Breast epithelium (tissue), 4 donors: ENCODE data around the gene KRTAP4-16. TPM values are rescaled to one million over a fixed set of nuclear protein-coding genes. Genes with fewer than 3 reads are reported as not detected.
"Not testable (repeated sequence)": the region's sequence is repeated elsewhere in the genome, so short reads cannot be mapped to it uniquely, and the experiment has no call there.

ENCODE experiments used
- DNase-seq, 2 donors: peaks; one replicate each; pipeline ENCODE4 v3.0.0-alpha.2; 2019; ENCODE audit warnings: low spot score in 2 of 2
- H3K27ac ChIP-seq, 2 donors: fragments of 200-600 bp; sonication (generic) in 1 of 2; one replicate each; pipeline ENCODE4 v1.5.1; 2016 to 2019; ENCODE audit warnings: mild to moderate bottlenecking in 1 of 2
- H3K27me3 ChIP-seq, 2 donors: fragments of 200-600 bp; sonication (generic) in 1 of 2; one replicate each; pipeline versions ENCODE4 v1.5.1 to v1.6.0; 2017 to 2019; ENCODE audit warnings: control low read depth in 1 of 2, mild to moderate bottlenecking in 1 of 2
- H3K36me3 ChIP-seq: fragments of 200-600 bp; one replicate; pipeline ENCODE4 v1.5.1; 2019
- H3K4me1 ChIP-seq, 2 donors: fragments of 200-600 bp; sonication (generic); one replicate each; pipeline ENCODE4 v1.5.1; 2016 to 2019; ENCODE audit warnings: control low read depth in 1 of 2
- H3K4me3 ChIP-seq, 3 donors: fragments of 200-600 bp; sonication (generic); 1 replicate in 2 of 3; 2 replicates in 1 of 3; pipeline ENCODE4 v1.5.1; 2016 to 2019; ENCODE audit warnings: mild to moderate bottlenecking in 3 of 3, moderate library complexity in 2 of 3
- H3K9me3 ChIP-seq, 2 donors: fragments of 200-600 bp; sonication (generic) in 1 of 2; one replicate each; pipeline ENCODE4 v1.5.1; 2016 to 2019; ENCODE audit warnings: control low read depth in 1 of 2
- CTCF ChIP-seq, 3 donors: fragments of 450-650 bp; IDR thresholded peaks; one replicate each; pipeline ENCODE4 v1.5.1; 2016 to 2017; ENCODE audit warnings: antibody characterized with exemption in 3 of 3, mild to moderate bottlenecking in 3 of 3, moderate library complexity in 3 of 3
- POLR2A ChIP-seq: fragments of 450-650 bp; IDR thresholded peaks from one replicate; pipeline ENCODE4 v1.6.1; 2016; ENCODE audit warnings: antibody characterized with exemption, mild to moderate bottlenecking, moderate library complexity
- POLR2AphosphoS5 ChIP-seq, 3 donors: sonication (generic); formaldehyde crosslinking; IDR thresholded peaks; one replicate each; pipeline ENCODE4 v1.6.1; 2017; ENCODE audit warnings: antibody characterized with exemption in 3 of 3
- intact Hi-C: fragments of 100-400 bp; cut with DNase I; formaldehyde crosslinking; loops from one replicate; pipeline ENCODE4 v1.15.1; 2023; ENCODE audit warnings: low total_unique reads
- total RNA-seq, 3 donors: library from RNA; depleted of rRNA; stranded (reverse); fragments of >200 nt; gene quantifications; one replicate each; pipeline ENCODE4 v1.1.0, GENCODE V29; 2016

The KRTAP4-16 gene
- total RNA-seq, 3 donors from 2014 or later: not detected

GRCh38 chr17:41057547-41057946 lies 44.5 kb downstream of the KRTAP4-16 start:
- Histone ChIP-seq H3K36me3 (no peaks in the 10 kb centered on the region), H3K9me3 (no peaks in the 10 kb centered on the region), H3K4me1 (no peaks in the 10 kb centered on the region), H3K27me3 (no peaks in the 10 kb centered on the region), H3K27ac (no peak overlapping the region), H3K4me3 (no peak overlapping the region)
- intact Hi-C loops: no loop called here
- no peak for DNase-seq
- TF ChIP-seq POLR2A (no peak), POLR2AphosphoS5 (IDR thresholded peaks at IDR 0.05) (no peak), CTCF (IDR thresholded peaks at IDR 0.05) (no peak)

- H3K4me3 ChIP-seq: not testable (repeated sequence)
Measured at GRCh38 chr17:41055130-41055529, 46.9 kb downstream of the KRTAP4-16 start, which contains the start of gene KRTAP2-2. Gene KRTAP2-2, minus strand, starts transcription at chr17:41055230. Its CDS starts 19 bp downstream, at chr17:41055211.

GRCh38 chr17:41054556-41054955 lies 47.5 kb downstream of the KRTAP4-16 start:
- H3K27ac ChIP-seq, H3K27me3 ChIP-seq, intact Hi-C loops, DNase-seq, H3K4me1 ChIP-seq, H3K36me3 ChIP-seq, H3K9me3 ChIP-seq, H3K4me3 ChIP-seq: not testable (repeated sequence)

More at GRCh38 chr17:41055130-41055529, 46.9 kb downstream of the KRTAP4-16 start, which contains the start of gene KRTAP2-2:
- H3K9me3 ChIP-seq, H3K27me3 ChIP-seq, H3K36me3 ChIP-seq, intact Hi-C loops, H3K4me1 ChIP-seq, DNase-seq, H3K27ac ChIP-seq: not testable (repeated sequence)

GRCh38 chr17:41054025-41054424 lies 48.0 kb downstream of the KRTAP4-16 start:
- Histone ChIP-seq H3K4me1 (no peaks in the 10 kb centered on the region), H3K36me3 (no peaks in the 10 kb centered on the region), H3K4me3 (no peak overlapping the region), H3K9me3 (no peaks in the 10 kb centered on the region), H3K27me3 (peaks cover 0 to 3% of the 10 kb centered on the region in 2 donors), H3K27ac (no peak overlapping the region)
- no peak for DNase-seq
- no peak for TF ChIP-seq POLR2A
- intact Hi-C loops: no loop called here

GRCh38 chr17:41052566-41052965 lies 49.4 kb downstream of the KRTAP4-16 start:
- H3K4me1 ChIP-seq: no peaks in the 10 kb centered on the region
- no peak overlapping the region for H3K27ac ChIP-seq
- TF ChIP-seq POLR2A (no peak), CTCF (IDR thresholded peaks at IDR 0.05) (no peak), POLR2AphosphoS5 (IDR thresholded peaks at IDR 0.05) (no peak)
- H3K9me3 ChIP-seq: no peaks in the 10 kb centered on the region
- no peaks in the 10 kb centered on the region for H3K36me3 ChIP-seq
- H3K27me3 ChIP-seq: peaks cover 0 to 4% of the 10 kb centered on the region in 2 donors
- no peak overlapping the region for H3K4me3 ChIP-seq
- intact Hi-C loops: no loop called here
- no peak for DNase-seq

Other genes with a start within 250 kb of the KRTAP4-16 start
- not detected for gene KRT12, start 235.0 kb downstream of the KRTAP4-16 start, total RNA-seq
- gene KRT20, start 217.0 kb downstream of the KRTAP4-16 start, total RNA-seq: 1 to 10 TPM in 1 of 3 donors, not detected in 2; 6.6 TPM
- 10 to 100 TPM in 2 of 3 donors, not detected in 1; 37.7 to 57.5 TPM for gene KRT23, start 164.6 kb downstream of the KRTAP4-16 start, total RNA-seq
- not detected for gene KRT39, start 135.3 kb downstream of the KRTAP4-16 start, total RNA-seq
- under 1 TPM in 1 of 3 donors, not detected in 2; 0.29 TPM for gene KRT40, start 117.9 kb downstream of the KRTAP4-16 start, total RNA-seq
- not detected for gene KRTAP3-3, start 108.0 kb downstream of the KRTAP4-16 start, total RNA-seq
- gene KRTAP3-2, start 102.3 kb downstream of the KRTAP4-16 start, total RNA-seq: not detected
- gene KRTAP3-1, start 93.1 kb downstream of the KRTAP4-16 start, total RNA-seq: not detected
- not detected for gene KRTAP1-5, start 75.0 kb downstream of the KRTAP4-16 start, total RNA-seq
- gene KRTAP1-4, start 72.0 kb downstream of the KRTAP4-16 start, total RNA-seq: not detected
- gene KRTAP1-3, start 67.3 kb downstream of the KRTAP4-16 start, total RNA-seq: not detected
- not detected for gene KRTAP1-1, start 60.8 kb downstream of the KRTAP4-16 start, total RNA-seq
- gene KRTAP2-1, start 54.9 kb downstream of the KRTAP4-16 start, total RNA-seq: not detected
- not detected for gene KRTAP2-2, start 47.0 kb downstream of the KRTAP4-16 start, total RNA-seq
- gene KRTAP2-3, start 42.1 kb downstream of the KRTAP4-16 start, total RNA-seq: not detected
- not detected for gene KRTAP2-4, start 36.3 kb downstream of the KRTAP4-16 start, total RNA-seq
- gene KRTAP4-7, start 18.1 kb downstream of the KRTAP4-16 start, total RNA-seq: not detected
- gene KRTAP4-8, start 4.1 kb downstream of the KRTAP4-16 start, total RNA-seq: not detected
- gene KRTAP4-9, start 3.2 kb upstream of the KRTAP4-16 start, total RNA-seq: not detected
- gene KRTAP4-11, start 16.2 kb upstream of the KRTAP4-16 start, total RNA-seq: not detected
- gene KRTAP4-12, start 22.0 kb upstream of the KRTAP4-16 start, total RNA-seq: not detected
- not detected for gene KRTAP4-6, start 38.3 kb upstream of the KRTAP4-16 start, total RNA-seq
- not detected for gene KRTAP4-5, start 47.6 kb upstream of the KRTAP4-16 start, total RNA-seq
- not detected for gene KRTAP4-4, start 58.5 kb upstream of the KRTAP4-16 start, total RNA-seq
- not detected for gene KRTAP4-3, start 66.0 kb upstream of the KRTAP4-16 start, total RNA-seq
- not detected for gene KRTAP4-2, start 76.0 kb upstream of the KRTAP4-16 start, total RNA-seq
- gene KRTAP4-1, start 82.7 kb upstream of the KRTAP4-16 start, total RNA-seq: not detected
- not detected for gene KRTAP9-1, start 87.7 kb upstream of the KRTAP4-16 start, total RNA-seq
- gene KRTAP9-2, start 124.4 kb upstream of the KRTAP4-16 start, total RNA-seq: not detected
- gene KRTAP9-3, start 130.2 kb upstream of the KRTAP4-16 start, total RNA-seq: not detected
- gene KRTAP9-8, start 135.8 kb upstream of the KRTAP4-16 start, total RNA-seq: not detected
- gene KRTAP9-4, start 147.5 kb upstream of the KRTAP4-16 start, total RNA-seq: not detected
- not detected for gene KRTAP9-9, start 153.2 kb upstream of the KRTAP4-16 start, total RNA-seq
- not detected for gene KRTAP9-6, start 163.2 kb upstream of the KRTAP4-16 start, total RNA-seq
- not detected for gene KRTAP9-7, start 173.5 kb upstream of the KRTAP4-16 start, total RNA-seq
- not detected for gene KRTAP29-1, start 200.6 kb upstream of the KRTAP4-16 start, total RNA-seq
- gene KRTAP16-1, start 207.1 kb upstream of the KRTAP4-16 start, total RNA-seq: not detected
- not detected for gene KRTAP17-1, start 213.5 kb upstream of the KRTAP4-16 start, total RNA-seq
- gene KRT33A, start 248.6 kb upstream of the KRTAP4-16 start, total RNA-seq: not detected